ENCODE measurements around the gene GPD1. TPM values are rescaled to one million over a fixed set of nuclear protein-coding genes. Genes with fewer than 3 reads are reported as not detected.
A peak's percentile ranks its signal among the peaks of the same experiment; 100 is the strongest.

GPD1 gene
- total and polyA plus RNA-seq, 10 of the 15 experiments (the other 5 are each of a cell fraction or from before 2014, with no cell fraction given), result 0.04 to 0.61 (median 0.26) TPM; not detected in 1

- no peak for TF ChIP-seq CEBPB (IDR thresholded peaks at IDR 0.05; ENCODE audit: borderline replicate concordance in 1 of 2, low read depth in 2 of 2, low read length in 2 of 2)
- no peak for TF ChIP-seq RCOR1 (conservative IDR thresholded peaks at IDR 0.05; ENCODE audit: low read depth, low read length)
- 0 out of 2 replicates have a peak, but pooled peaks have one; percentile 26 for TF ChIP-seq GATAD2B (conservative IDR thresholded peaks at IDR 0.05; ENCODE audit: low read depth)
- TF ChIP-seq BMI1 (IDR thresholded peaks at IDR 0.05; ENCODE audit: borderline replicate concordance), result no peak
- no peak for TF ChIP-seq DPF2 (IDR thresholded peaks at IDR 0.05)
- TF ChIP-seq NFIC (IDR thresholded peaks at IDR 0.05; ENCODE audit: low read depth, low read length), result no peak
- peak; percentile 26; the same call in 1 of the 2 replicates for TF ChIP-seq RELB (IDR thresholded peaks at IDR 0.05; ENCODE audit: low read depth)
- no peak for TF ChIP-seq TARDBP (IDR thresholded peaks at IDR 0.05; ENCODE audit: borderline replicate concordance)
- TF ChIP-seq POLR2AphosphoS5 (IDR thresholded peaks at IDR 0.05; ENCODE audit: low read length), result no peak
- 0 out of 4 replicates have a peak, but pooled peaks have one; percentile 14 to 22 for TF ChIP-seq BHLHE40 (IDR thresholded peaks at IDR 0.05; ENCODE audit: borderline replicate concordance in 1 of 2, low read depth in 2 of 2, low read length in 1 of 2)
- 0 out of 2 replicates have a peak, but pooled peaks have one; percentile 53 for TF ChIP-seq LARP7 (IDR thresholded peaks at IDR 0.05)
- TF ChIP-seq TAF1 (IDR thresholded peaks at IDR 0.05; ENCODE audit: borderline replicate concordance, low read depth, low read length), result no peak
Observed at GRCh38 chr12:50070314-50071060, 33.3 kb upstream of the GPD1 start (continued).

Data from GM12878 (cell line).